ENCODE results near the gene ZNF561. TPM values are rescaled to one million over a fixed set of nuclear protein-coding genes. Genes with fewer than 3 reads are reported as not detected.

Gene ZNF561
- total RNA-seq, 1 donor from 2014 or later = 133 TPM

Other genes with a start within 250 kb of the ZNF561 start
- 14.7 and 15.5 TPM in 2 replicates for gene ZNF266, start 185.7 kb downstream of the ZNF561 start, total RNA-seq
- not detected in 2 replicates for gene ZNF560, start 122.6 kb downstream of the ZNF561 start, total RNA-seq
- gene ZNF426, start 82.6 kb downstream of the ZNF561 start, total RNA-seq = 31.8 and 34.8 TPM in 2 replicates
- gene ZNF121, start 36.7 kb downstream of the ZNF561 start, total RNA-seq = 60.0 and 72.6 TPM in 2 replicates
- 21.7 and 26.2 TPM in 2 replicates for gene ZNF562, start 53.9 kb upstream of the ZNF561 start, total RNA-seq
- 13.7 and 14.4 TPM in 2 replicates for gene ZNF846, start 147.5 kb upstream of the ZNF561 start, total RNA-seq
- gene FBXL12, start 197.8 kb upstream of the ZNF561 start, total RNA-seq = 52.3 and 54.2 TPM in 2 replicates
- gene UBL5, start 206.7 kb upstream of the ZNF561 start, total RNA-seq = 519 and 547 TPM in 2 replicates
- gene PIN1, start 214.1 kb upstream of the ZNF561 start, total RNA-seq = 102 and 109 TPM in 2 replicates